Thyroid gland (tissue), 4 donors: Measurements from ENCODE around the gene GRAMD1B. TPM values are rescaled to one million over a fixed set of nuclear protein-coding genes. Genes with fewer than 3 reads are reported as not detected.

Experiments used
- DNase-seq, 2 donors: peaks; one replicate each; pipeline ENCODE4 v3.0.0-alpha.2; 2019
- H3K27ac ChIP-seq, 3 donors: fragments of 200-600 bp; sonication (generic); 1 replicate in 2 of 3; 2 replicates in 1 of 3; pipeline ENCODE4 v1.5.1; 2016 to 2019; ENCODE audit warnings: mild to moderate bottlenecking in 1 of 3, moderate library complexity in 1 of 3
- H3K27me3 ChIP-seq: fragments of 200-600 bp; sonication (generic); one replicate; pipeline ENCODE4 v1.5.1; 2019
- H3K36me3 ChIP-seq, 2 donors: fragments of 200-600 bp; sonication (generic); one replicate each; pipeline ENCODE4 v1.5.1; 2016 to 2019
- H3K4me1 ChIP-seq, 2 donors: fragments of 200-600 bp; sonication (generic); one replicate each; pipeline ENCODE4 v1.5.1; 2017 to 2019
- H3K4me3 ChIP-seq, 3 donors: fragments of 200-600 bp; sonication (generic); replicated peaks in 1 of 3; 1 replicate in 2 of 3; 2 replicates in 1 of 3; pipeline ENCODE4 v1.5.1; 2016; ENCODE audit warnings: mild to moderate bottlenecking in 1 of 3
- H3K9me3 ChIP-seq: fragments of 200-600 bp; sonication (generic); one replicate; pipeline ENCODE4 v1.5.1; 2017
- CTCF ChIP-seq, 6 experiments: fragments of 200-600 bp in 3 of 6; fragments of 450-650 bp in 3 of 6; sonication (generic) in 3 of 6; IDR thresholded peaks; one replicate each; pipeline ENCODE4 v1.5.1; 2016 to 2019; ENCODE audit warnings: antibody characterized with exemption in 6 of 6, mild to moderate bottlenecking in 2 of 6, inconsistent platforms in 1 of 6, moderate library complexity in 1 of 6
- POLR2A ChIP-seq, 2 donors: fragments of 450-650 bp; IDR thresholded peaks; one replicate each; pipeline ENCODE4 v1.6.1; 2017; ENCODE audit warnings: antibody characterized with exemption in 2 of 2, mild to moderate bottlenecking in 2 of 2, moderate library complexity in 1 of 2
- WGBS, 2 donors: methylation state at CpG; one replicate each; pipeline ENCODE4 v1.1.5; 2017; 5-methylcytosine and 5-hydroxymethylcytosine counted together
- intact Hi-C: fragments of 100-400 bp; cut with DNase I; formaldehyde crosslinking; loops from one replicate; pipeline ENCODE4 v1.15.1; 2023
- total RNA-seq, 4 donors: library from RNA; depleted of rRNA; stranded (reverse); fragments of >200 nt; gene quantifications; one replicate each; pipeline ENCODE4 v1.2.3, GENCODE V29; 2016

The GRAMD1B gene
- total RNA-seq, 4 donors from 2014 or later = 7.0 to 22.7 (median 9.2) TPM

- no peak for DNase-seq
- H3K27ac ChIP-seq = no peak overlapping the region
- H3K9me3 ChIP-seq = no peaks in the 10 kb centered on the region
- intact Hi-C loops = no loop called here
- no peaks in the 10 kb centered on the region for H3K27me3 ChIP-seq
- no peaks in the 10 kb centered on the region for H3K4me1 ChIP-seq
- WGBS, 2 donors = 92 to 99% methylated on average over 4 of the region's 4 CpGs
- no peaks in the 10 kb centered on the region for H3K36me3 ChIP-seq
- TF ChIP-seq CTCF (IDR thresholded peaks at IDR 0.05) (no peak), POLR2A (IDR thresholded peaks at IDR 0.05) (no peak)
- H3K4me3 ChIP-seq = no peak overlapping the region
Observed at GRCh38 chr11:123584186-123584585, 154.1 kb downstream of the GRAMD1B start.

DNA sequence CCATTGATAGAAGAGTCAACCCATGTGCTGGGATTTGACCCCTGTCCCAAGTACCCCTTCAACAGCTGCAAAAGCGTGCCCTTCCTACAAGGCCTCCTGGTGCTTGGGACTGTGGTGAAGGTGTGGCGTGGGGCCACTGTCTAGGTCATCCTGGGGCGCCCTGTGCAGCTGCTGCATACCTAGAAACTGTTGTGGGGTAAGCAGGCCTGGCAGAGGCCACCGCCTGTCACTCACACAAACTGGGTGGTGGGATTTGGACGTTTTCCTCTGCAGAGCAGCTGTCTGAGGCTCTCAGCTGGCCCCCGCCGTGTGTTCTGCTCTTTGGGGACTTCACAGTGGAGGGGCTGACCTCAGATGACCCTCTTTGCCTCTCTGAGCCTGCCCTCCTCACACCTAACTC, 154.7 kb downstream of the GRAMD1B start:
- H3K4me1 ChIP-seq = no peaks in the 10 kb centered on the region
- H3K9me3 ChIP-seq = no peaks in the 10 kb centered on the region
- TF ChIP-seq CTCF (IDR thresholded peaks at IDR 0.05) (no peak), POLR2A (IDR thresholded peaks at IDR 0.05) (no peak)
- no peak for DNase-seq
- no peaks in the 10 kb centered on the region for H3K36me3 ChIP-seq
- no peak overlapping the region for H3K27ac ChIP-seq
- 85 to 92% methylated on average over 7 of the region's 7 CpGs for WGBS, 2 donors
- no peaks in the 10 kb centered on the region for H3K27me3 ChIP-seq
- H3K4me3 ChIP-seq = no peak overlapping the region
- intact Hi-C loops = no loop called here

DNA sequence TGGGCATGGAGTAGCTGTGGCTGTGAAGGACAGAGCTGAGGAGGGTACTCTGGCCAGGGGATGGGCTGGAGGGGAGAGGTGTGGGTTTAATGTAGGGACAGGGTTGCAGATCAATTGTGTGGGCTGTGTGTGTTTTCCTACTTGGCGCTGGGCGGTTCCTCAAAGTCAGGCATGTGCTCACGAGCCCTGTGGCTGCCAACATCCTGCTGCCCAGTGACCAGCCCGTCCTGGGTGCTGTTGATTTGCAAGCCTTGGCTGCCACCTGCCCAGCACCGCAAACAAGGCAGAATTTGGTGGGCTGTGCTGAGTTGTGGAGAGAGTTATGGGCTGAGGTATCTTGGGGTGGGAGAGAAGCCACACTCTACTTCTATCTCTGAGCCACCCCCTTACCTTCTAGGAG, 155.1 kb downstream of the GRAMD1B start:
- 86 to 100% methylated on average over 5 of the region's 5 CpGs for WGBS, 2 donors
- intact Hi-C loops = no loop called here
- no peaks in the 10 kb centered on the region for H3K9me3 ChIP-seq

GRCh38 chr11:123585706-123586105, 155.6 kb downstream of the GRAMD1B start:
- no peak overlapping the region for H3K4me3 ChIP-seq
- H3K27ac ChIP-seq = no peak overlapping the region
- intact Hi-C loops = no loop called here
- DNase-seq = no peak
- WGBS, 2 donors = 78 to 83% methylated on average over 5 of the region's 5 CpGs
- no peaks in the 10 kb centered on the region for H3K36me3 ChIP-seq
- H3K4me1 ChIP-seq = peaks cover 0 to 3% of the 10 kb centered on the region in 2 donors
- H3K27me3 ChIP-seq = no peaks in the 10 kb centered on the region
- H3K9me3 ChIP-seq = no peaks in the 10 kb centered on the region
- TF ChIP-seq CTCF (IDR thresholded peaks at IDR 0.05) = no peak
- TF ChIP-seq POLR2A (IDR thresholded peaks at IDR 0.05) = no peak

More for the DNA sequence above, 155.1 kb downstream of the GRAMD1B start:
- no peak for TF ChIP-seq POLR2A (IDR thresholded peaks at IDR 0.05)
- TF ChIP-seq CTCF (IDR thresholded peaks at IDR 0.05) = no peak
- Histone ChIP-seq H3K27me3 (no peaks in the 10 kb centered on the region), H3K36me3 (no peaks in the 10 kb centered on the region), H3K4me3 (no peak overlapping the region), H3K4me1 (no peaks in the 10 kb centered on the region), H3K27ac (no peak overlapping the region)
- no peak for DNase-seq

- no peak for DNase-seq
Observed at GRCh38 chr11:123586568-123586967, 156.5 kb downstream of the GRAMD1B start.

More at GRCh38 chr11:123586568-123586967, 156.5 kb downstream of the GRAMD1B start:
- no peaks in the 10 kb centered on the region for H3K9me3 ChIP-seq
- peaks cover 0 to 3% of the 10 kb centered on the region in 2 donors for H3K4me1 ChIP-seq
- no peak overlapping the region for H3K4me3 ChIP-seq
- H3K27me3 ChIP-seq = no peaks in the 10 kb centered on the region
- TF ChIP-seq POLR2A (IDR thresholded peaks at IDR 0.05) (no peak), CTCF (IDR thresholded peaks at IDR 0.05) (no peak)
- WGBS, 2 donors = 82 to 84% methylated on average over 8 of the region's 8 CpGs
- H3K36me3 ChIP-seq = no peaks in the 10 kb centered on the region
- intact Hi-C loops = no loop called here
- H3K27ac ChIP-seq = no peak overlapping the region
